ENCODE results near the gene FBXW7.

DNA sequence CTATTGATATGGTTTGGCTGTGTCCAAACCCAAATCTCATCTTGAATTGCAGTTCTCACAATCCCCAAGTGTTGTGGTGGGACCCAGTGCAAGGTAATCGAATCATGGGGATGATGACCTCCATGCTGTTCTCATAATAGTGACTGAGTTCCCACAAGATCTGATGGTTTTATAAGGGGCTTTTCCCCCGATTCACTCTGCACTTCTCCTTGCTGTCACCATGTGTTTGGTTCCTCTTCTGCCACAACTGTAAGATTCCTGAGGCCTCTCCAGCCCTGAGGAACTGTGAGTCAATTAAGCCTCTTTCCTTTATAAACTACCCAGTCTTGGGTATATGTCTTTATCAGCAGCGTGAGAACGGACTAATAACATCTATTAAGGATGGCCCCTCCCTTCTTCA is 68.8 kb downstream of the FBXW7 start:
- TF ChIP-seq, protein P1, sequence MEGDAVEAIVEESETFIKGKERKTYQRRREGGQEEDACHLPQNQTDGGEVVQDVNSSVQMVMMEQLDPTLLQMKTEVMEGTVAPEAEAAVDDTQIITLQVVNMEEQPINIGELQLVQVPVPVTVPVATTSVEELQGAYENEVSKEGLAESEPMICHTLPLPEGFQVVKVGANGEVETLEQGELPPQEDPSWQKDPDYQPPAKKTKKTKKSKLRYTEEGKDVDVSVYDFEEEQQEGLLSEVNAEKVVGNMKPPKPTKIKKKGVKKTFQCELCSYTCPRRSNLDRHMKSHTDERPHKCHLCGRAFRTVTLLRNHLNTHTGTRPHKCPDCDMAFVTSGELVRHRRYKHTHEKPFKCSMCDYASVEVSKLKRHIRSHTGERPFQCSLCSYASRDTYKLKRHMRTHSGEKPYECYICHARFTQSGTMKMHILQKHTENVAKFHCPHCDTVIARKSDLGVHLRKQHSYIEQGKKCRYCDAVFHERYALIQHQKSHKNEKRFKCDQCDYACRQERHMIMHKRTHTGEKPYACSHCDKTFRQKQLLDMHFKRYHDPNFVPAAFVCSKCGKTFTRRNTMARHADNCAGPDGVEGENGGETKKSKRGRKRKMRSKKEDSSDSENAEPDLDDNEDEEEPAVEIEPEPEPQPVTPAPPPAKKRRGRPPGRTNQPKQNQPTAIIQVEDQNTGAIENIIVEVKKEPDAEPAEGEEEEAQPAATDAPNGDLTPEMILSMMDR (IDR thresholded peaks at IDR 0.05): no peak
- no peak for TF ChIP-seq EZH2 (IDR thresholded peaks at IDR 0.05; ENCODE audit: borderline replicate concordance, insufficient read depth, low read depth, low read length, poor library complexity, severe bottlenecking)
